ENCODE results near the gene CARMIL1.
A peak's percentile ranks its signal among the peaks of the same experiment; 100 is the strongest.

CARMIL1 gene

GRCh38 chr6:25278914-25279747 lies at the start of gene CARMIL1:
TSS of gene CARMIL1 (plus strand) at chr6:25279374. CDS start at chr6:25279796, 422 bp downstream.
- DNase-seq (ENCODE audit: insufficient read length, low spot score): peak; percentile 84
- FAIRE-seq: no peak
- TF ChIP-seq CTCF (IDR thresholded peaks at IDR 0.05; ENCODE audit: insufficient read depth, missing control alignments): peak; percentile 58

DNA sequence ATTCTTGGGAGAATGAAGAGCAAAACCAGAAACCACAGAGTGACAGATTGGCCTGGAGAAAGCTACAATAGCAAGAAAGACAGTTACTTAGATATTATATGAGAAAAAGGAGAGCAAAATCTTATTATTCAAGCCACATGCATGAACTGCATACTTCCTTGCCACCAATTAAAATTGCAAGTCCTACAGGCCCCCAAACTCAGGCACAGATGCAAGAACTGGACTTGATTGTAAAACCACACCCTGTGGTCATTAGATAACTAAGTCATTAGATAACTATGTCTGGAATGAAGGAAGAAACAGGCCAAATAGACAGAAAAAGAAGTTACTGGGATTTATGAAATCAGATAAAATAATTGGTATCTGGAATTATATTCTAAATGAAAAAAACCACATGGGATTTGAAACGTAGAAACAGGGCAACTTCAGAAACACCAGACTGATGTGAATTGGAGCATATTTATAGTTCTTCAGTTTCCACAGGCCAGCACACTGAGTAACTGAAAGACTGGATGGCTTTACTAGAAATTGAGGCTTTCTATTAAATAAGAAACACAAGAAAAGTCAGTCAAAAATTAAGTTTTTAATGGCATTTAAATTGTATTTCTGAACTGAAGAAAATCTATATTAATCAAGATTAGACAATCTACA lies 49.4 kb upstream of the CARMIL1 start:
- DNase-seq (ENCODE audit: insufficient read length, low spot score) (no peak), FAIRE-seq (no peak)
- no peak for TF ChIP-seq CTCF (IDR thresholded peaks at IDR 0.05; ENCODE audit: insufficient read depth, missing control alignments)

GRCh38 chr6:25232479-25232878 lies 46.7 kb upstream of the CARMIL1 start:
- no peak for TF ChIP-seq CTCF (IDR thresholded peaks at IDR 0.05; ENCODE audit: insufficient read depth, missing control alignments)
- FAIRE-seq (no peak), DNase-seq (ENCODE audit: insufficient read length, low spot score) (no peak)

- no peak for DNase-seq (ENCODE audit: insufficient read length, low spot score)
Measured at GRCh38 chr6:25233226-25233625, 45.9 kb upstream of the CARMIL1 start.

DNA sequence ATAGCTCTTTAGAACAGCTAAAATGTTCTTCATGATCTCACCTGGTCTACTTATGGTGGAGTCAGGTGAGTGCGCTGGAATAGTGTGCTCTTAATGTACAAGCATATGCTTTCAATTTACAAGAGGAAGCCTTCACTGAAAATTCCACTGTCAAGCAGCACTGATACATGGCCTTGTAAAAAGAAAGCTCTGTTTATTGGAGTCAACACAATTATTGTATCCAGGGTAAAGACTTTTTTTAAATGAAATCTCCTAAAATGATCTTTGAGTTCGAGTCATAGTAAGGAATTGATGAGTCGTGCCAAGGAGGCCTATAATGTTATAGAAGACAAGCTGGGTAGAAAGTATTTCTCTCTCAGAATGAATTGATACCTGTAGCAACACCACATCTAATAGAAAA lies 41.6 kb upstream of the CARMIL1 start:
- DNase-seq (ENCODE audit: insufficient read length, low spot score): no peak
- no peak for FAIRE-seq
- no peak for TF ChIP-seq CTCF (IDR thresholded peaks at IDR 0.05; ENCODE audit: insufficient read depth, missing control alignments)

More at GRCh38 chr6:25233226-25233625, 45.9 kb upstream of the CARMIL1 start:
- FAIRE-seq: no peak
- no peak for TF ChIP-seq CTCF (IDR thresholded peaks at IDR 0.05; ENCODE audit: insufficient read depth, missing control alignments)

GRCh38 chr6:25239059-25239458 lies 40.1 kb upstream of the CARMIL1 start:
- no peak for TF ChIP-seq CTCF (IDR thresholded peaks at IDR 0.05; ENCODE audit: insufficient read depth, missing control alignments)

GRCh38 chr6:25239498-25239897 lies 39.7 kb upstream of the CARMIL1 start:
- FAIRE-seq (no peak), DNase-seq (ENCODE audit: insufficient read length, low spot score) (no peak)
- TF ChIP-seq CTCF (IDR thresholded peaks at IDR 0.05; ENCODE audit: insufficient read depth, missing control alignments): no peak

More at GRCh38 chr6:25239059-25239458, 40.1 kb upstream of the CARMIL1 start:
- FAIRE-seq (no peak), DNase-seq (ENCODE audit: insufficient read length, low spot score) (no peak)
